PFSK-1 (cell line): ENCODE data around the gene MYO1A.

ENCODE experiments used
- FOXP2 ChIP-seq: optimal IDR thresholded peaks from 2 replicates; pipeline ENCODE3; 2011; ENCODE audit warnings: borderline replicate concordance, control low read depth, inconsistent platforms; ENCODE audit not compliant: insufficient read depth; ENCODE audit errors: extremely low read length, extremely low read depth
- REST ChIP-seq, 2 experiments: IDR thresholded peaks; 2 replicates each; pipeline versions ENCODE4 v1.6.1 to v1.8.0; 2011 to 2012; ENCODE audit warnings: low read depth in 2 of 2, low read length in 2 of 2, control low read depth in 1 of 2, inconsistent platforms in 1 of 2, mild to moderate bottlenecking in 1 of 2, moderate library complexity in 1 of 2; ENCODE audit not compliant: insufficient read depth in 1 of 2
- SIN3A ChIP-seq: IDR thresholded peaks from 2 replicates; pipeline ENCODE4 v1.6.1; 2012; ENCODE audit warnings: mild to moderate bottlenecking, low read length, moderate library complexity, borderline replicate concordance; ENCODE audit not compliant: insufficient read depth

GRCh38 chr12:56993346-56993745 lies 56.6 kb downstream of the MYO1A start:
- no peak for TF ChIP-seq FOXP2
- no peak for TF ChIP-seq SIN3A
- TF ChIP-seq REST (IDR thresholded peaks at IDR 0.05; ENCODE audit: insufficient read depth in 1 of 2, low read depth in 2 of 2, low read length in 2 of 2) = no peak
